RPMI8226 (cell line): ENCODE data around the gene PEPD.
A peak's percentile ranks its signal among the peaks of the same experiment; 100 is the strongest.

ENCODE experiments used
- DNase-seq: peaks from one replicate; pipeline ENCODE4 v3.0.0-alpha.2; 2015

Gene PEPD

GRCh38 chr19:33376423-33376822, 145.2 kb downstream of the PEPD start:
- DNase-seq, result no peak

DNA sequence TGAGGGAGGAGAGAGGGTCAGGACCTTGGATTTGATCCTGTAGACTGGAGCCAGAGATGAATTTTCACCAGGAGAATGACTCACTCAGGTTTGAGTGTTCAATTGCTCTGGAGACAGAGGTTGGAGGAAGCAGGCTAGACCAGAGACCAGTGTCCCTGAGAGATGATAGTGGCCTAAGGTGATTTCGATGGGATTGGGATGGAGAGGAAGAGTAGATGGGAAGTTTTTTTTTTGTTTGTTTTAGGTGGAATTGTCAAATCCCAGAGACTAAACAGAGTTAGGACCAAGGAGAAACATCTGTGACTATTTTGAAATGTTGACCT, 145.8 kb downstream of the PEPD start:
- DNase-seq, result no peak

DNA sequence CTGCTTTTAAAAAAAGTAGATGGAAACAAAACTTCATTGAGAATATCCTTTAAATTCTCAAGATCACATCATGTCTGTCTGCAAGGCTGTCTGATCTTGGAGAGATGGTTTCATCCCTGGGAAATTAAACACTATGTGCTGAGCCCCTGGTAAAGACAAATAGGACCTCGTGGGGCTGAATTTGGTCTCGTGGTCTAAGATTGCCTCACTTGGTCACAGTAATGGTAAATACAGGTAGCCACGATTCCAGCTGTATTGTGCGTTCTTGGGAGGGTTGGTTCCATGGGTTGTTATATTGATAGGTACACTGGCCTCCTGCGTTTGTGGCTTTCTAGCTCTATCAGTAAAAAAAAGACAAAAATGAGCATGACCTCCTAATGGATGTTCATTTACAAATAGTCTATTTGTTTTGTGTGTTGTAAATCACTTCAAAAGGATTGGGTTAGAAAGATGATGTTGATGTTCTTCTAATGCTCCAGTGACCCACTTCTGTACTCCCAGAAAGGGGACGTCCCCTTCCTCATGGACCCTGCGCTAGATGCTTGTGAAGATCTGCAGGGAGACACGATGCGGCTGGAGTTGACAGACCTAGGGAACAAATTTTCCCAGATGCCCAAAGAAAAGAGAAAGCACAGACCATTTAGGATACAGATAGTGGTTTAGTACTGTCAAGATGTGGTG, 146.3 kb downstream of the PEPD start:
- DNase-seq, result no peak

GRCh38 chr19:33374236-33374714, 147.3 kb downstream of the PEPD start:
- peak; percentile 38 for DNase-seq

- peak; percentile 84 for DNase-seq
Observed at GRCh38 chr19:33373453-33374235, 147.9 kb downstream of the PEPD start, which contains the start of gene CEBPG. Gene CEBPG (plus strand): TSS chr19:33373709. CDS start chr19:33379240, 5,531 bp downstream.

DNA sequence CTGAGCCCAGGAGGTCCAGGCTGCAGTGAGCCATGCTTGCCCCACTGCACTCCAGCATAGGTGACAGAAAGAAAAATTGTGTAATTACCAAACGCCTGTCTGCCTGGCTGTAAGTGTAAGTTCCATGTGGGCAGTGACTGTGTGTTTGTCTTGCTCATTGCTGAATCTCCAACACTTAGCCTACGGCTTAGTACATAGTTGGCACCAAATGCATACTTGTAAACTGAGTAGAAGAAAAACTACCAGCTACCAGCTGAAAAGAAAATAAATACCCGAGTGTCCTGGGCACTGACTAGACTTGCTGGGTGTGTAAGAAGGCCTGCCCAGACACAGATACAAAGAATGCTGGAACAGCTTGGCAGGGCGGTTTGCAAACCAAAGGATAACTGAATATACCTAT, 150.8 kb downstream of the PEPD start:
- DNase-seq, result no peak

DNA sequence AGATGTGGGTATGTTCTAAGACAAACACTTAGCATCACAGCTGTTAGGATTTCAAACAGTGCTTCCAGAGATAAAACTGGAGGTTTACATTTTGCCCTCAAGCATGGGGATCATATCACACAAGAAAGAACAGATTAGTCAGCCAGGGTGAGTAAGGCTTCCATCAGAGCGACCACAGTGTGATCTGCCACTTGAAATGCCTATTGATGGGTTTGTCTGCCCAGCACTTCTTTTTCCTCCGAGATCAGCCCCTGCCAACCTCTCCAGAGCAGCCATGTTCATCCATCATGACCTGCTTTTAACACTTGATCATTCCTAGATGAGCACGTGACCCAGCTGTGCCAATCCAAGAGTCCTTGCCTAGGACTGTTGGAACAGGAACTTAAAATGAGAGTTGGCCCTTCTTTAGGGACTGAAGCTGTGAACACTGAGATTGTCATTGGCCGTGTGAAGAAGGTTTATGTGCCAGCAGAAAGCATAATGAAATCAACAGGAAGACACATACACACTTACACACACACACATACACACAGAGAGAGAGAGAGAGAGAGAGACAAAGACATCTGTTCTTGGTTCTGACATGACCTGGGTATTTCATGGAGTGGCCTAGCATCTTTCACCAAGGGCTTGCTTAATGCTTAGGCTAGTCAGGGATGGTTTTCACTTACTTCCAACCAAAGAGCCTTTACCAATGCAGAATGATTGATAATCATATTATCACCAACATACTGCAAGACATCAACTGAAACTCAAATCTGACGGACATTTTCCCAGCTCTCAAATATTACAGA, 153.3 kb downstream of the PEPD start:
- DNase-seq, result no peak

DNA sequence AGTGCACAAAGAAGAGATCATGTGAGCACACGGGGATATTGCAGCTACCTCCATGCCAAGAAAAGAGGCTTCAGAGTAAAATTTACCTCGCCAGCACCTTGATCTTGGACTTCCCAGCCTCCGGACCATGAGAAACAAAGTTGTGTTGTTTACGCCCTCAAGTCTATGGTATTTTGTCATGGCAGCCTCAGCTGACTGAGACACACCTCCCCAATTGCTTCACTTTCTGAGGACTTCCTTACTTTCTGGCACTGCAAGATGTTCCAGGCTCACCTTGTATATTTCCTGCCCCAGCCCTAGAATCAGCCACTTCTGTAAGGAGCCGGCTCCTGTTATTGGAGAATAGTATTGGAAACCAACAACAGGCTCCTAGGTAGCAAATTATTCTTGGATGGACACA, 154.7 kb downstream of the PEPD start:
- DNase-seq, result no peak

- DNase-seq, result no peak
Observed at GRCh38 chr19:33366127-33366526, 155.5 kb downstream of the PEPD start.

DNA sequence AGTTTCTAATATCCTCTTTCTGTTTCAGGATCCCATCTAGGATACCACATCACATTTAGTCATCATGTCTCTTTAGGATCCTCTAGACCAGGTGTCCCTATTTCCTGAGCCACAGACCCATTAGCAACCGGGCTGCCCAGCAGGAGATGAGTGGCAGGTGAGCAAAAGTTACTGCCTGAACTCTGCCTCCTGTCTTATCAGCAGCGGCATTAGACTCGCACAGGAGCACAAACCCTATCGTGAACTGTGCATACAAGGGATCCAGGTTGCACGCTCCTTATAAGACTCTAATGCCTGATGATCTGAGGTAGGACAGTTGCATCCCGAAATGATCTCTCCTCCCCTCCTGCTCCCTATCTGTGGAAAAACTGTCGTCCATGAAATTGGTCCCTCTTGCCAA, 155.9 kb downstream of the PEPD start:
- DNase-seq, result no peak

DNA sequence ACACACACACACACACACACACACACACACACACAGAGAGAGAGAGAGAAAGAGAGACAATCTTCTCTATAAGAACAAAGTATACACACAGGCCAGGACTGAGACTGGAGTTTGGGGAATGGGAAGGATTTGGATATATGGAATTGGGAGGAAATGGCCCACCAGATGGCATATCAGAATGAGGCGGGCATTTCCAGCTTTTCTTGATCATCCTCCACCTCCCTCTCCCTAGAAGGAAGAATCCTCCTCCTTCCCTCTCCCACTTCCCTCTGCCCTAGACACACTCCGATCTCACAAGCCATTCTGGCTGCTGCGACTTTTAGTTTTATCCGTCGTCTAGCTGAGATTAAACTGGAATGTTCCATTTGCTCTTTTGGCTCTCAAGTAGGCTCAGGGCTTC, 158.1 kb downstream of the PEPD start:
- no peak for DNase-seq

- DNase-seq, result no peak
Observed at GRCh38 chr19:33362508-33363228, 158.9 kb downstream of the PEPD start.

- no peak for DNase-seq
Observed at GRCh38 chr19:33359581-33359980, 162.0 kb downstream of the PEPD start.

DNA sequence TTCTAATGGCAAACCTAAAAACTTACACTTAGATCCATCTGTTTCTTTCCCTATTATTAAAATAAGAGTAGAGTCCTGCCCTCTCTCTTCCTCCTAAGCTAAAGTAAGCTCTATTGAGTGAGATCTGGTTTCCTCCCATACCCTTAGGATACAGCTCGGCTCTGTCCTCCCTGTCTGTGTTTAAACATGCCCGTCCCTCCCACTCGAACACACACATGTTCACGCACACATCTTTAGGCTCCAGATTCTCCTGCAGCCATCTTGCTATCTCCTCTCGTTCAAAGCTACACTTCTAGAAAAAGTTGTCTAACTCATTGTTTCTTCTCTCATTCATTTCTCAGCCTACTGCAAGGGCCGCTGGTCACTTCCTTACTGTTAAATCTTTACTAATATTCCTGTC, 163.2 kb downstream of the PEPD start:
- no peak for DNase-seq

- DNase-seq, result no peak
Observed at GRCh38 chr19:33357556-33357955, 164.0 kb downstream of the PEPD start.

DNA sequence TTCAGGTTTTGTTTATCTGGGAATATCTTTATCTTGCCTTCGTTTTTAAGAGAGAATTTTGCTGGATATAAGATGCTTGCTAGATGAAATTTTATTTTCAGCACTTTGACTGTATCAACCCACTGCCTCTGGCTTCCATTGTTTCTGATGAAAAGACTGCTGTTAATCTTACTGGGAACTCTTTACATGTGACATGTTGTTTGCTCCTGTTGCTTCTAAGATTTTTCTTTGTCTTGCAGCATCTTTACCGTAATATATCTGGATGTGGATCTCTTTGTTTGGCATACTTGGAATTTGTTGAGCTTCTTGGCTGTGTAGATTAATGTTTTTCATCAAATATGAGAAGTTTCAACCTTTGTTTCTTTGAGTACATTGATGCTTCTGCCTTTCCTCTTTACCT, 166.1 kb downstream of the PEPD start:
- DNase-seq, result no peak

DNA sequence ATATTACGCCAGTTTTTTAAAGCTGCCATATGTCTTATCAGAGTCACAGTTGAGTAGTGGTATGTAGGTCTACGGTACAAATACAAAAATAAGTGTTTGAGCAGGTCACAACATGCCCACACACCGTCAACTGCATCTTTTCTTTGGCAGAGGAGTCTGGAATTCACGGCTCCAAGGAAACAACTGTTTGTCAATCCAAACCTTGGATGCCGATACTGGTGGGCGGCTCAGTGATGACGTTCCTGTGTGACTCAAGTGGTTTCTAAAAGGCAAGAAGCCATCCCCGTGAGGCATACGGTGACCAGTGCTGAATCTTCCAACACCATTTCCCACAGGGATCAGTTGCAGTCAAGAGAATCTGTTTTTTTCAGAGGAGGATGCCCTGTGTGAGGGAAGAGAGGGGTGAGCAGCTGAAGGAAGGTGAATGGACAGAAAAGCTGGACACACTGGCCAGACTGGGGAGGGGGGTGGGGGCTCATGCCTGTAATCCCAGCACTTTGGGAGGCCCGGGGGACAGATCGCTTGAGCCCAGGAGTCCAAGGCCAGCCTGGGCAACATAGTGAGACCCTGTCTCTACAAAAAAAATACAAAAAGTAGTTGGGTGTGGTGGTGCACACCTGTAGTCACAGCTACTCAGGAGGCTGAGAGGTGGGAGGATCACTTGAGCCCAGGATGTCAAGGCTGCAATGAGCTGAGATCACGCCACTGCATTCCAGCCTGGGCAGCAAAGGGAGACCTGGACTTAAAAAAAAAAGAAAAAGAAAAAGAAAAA, 170.9 kb downstream of the PEPD start:
- DNase-seq, result no peak

- no peak for DNase-seq
Observed at GRCh38 chr19:33349319-33350289, 172.0 kb downstream of the PEPD start.

DNA sequence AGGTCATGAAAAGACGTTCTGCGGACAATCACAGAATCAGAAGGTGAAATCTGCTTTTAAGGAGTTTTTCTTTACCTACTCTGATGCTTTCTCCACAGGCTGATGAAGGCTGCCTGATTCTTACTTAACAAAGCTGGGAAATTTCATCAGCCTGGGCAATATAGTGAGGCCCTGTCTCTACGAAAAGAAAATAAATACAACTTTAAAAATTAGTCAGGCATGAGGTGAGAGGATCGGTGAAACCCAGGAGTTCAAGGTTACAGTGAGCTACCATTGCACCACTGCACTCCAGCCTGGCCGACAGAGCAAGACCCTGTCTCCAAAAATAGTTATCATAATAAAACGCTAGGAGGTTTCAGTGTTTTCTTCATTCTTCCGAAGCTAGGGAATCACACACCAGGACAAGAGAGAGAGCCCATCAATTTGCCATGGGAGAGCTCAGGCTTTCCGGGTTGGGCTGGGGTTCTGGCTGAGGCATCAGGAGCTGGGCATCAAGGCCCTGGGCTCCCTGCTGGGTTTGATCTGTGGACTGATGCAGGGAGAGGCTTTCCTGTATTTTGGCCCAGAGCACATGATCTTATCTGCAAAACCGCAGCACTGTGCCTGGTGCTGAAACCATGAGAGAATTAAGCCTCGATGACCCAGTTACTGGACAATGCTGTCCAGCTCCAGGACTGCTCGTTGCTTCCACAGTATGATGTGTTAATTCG, 173.1 kb downstream of the PEPD start:
- DNase-seq, result no peak

DNA sequence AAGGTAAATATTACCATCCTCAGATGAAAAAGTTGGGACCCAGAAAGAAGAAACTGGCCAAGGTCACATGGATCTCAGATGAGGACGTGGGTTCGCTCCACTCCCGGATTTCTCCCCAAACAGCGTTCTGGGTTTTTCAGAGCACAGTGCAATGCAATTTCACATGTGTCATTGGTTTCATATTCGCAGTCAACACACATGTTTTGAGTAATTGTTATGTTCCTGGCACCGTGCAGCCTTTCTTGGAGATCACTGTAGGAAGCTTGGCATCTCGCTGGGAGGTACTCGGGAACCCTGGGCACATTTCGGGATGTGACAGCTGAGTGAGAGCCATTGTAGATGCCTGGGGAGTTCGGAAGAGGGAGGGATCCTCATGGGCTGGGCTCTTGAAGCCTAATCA, 174.3 kb downstream of the PEPD start:
- no peak for DNase-seq
